NCI-H526 (cell line): ENCODE data around the gene GNG2.

Experiments used
- DNase-seq, 2 experiments: peaks; one replicate each; lab custom pipeline; 2025; lab: John Stamatoyannopoulos, UW

The GNG2 gene

DNA sequence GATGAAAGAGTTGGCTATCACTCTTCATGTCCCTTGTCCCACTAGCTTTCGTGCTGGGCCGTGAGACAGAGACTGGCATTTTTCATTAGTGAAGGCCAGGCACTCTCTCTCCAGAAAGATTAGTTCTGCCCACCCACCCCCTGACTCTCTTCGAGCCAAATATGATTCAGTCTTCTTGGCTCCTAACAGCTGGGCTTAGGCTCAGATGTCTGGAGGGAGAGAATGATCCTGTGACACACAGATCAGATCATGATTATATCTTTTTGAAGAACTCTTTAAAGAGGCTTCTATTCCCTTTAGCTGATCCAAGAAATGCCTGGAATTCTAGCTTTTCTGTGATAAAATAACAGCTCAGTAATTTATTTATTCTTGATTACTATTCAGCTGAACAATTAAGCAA is 5.2 kb upstream of the GNG2 start:
- DNase-seq, result no peak

DNA sequence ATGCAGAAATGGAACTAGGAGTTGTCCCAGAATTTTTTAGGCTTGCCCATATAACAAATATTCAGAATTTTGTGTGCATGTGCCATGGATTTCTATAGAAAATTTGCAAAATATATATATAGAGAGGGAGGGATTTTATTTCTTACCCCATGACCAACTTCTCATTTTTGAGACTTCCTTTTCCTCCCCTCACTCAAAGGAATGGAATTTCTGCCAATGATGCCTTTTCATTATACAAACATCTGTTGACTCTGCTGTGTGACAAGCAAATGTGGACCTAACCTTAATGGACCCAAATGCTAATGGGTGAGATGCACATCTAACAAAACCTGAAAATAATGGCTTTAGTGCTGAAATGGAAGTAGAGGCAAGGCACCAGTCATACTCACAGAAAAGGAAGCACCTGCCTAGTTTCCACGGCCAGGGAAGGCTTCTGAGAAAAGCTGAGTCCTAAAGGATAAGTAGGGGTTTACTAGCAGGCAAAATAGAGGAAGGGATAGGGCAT is 3.6 kb upstream of the GNG2 start:
- no peak for DNase-seq

DNA sequence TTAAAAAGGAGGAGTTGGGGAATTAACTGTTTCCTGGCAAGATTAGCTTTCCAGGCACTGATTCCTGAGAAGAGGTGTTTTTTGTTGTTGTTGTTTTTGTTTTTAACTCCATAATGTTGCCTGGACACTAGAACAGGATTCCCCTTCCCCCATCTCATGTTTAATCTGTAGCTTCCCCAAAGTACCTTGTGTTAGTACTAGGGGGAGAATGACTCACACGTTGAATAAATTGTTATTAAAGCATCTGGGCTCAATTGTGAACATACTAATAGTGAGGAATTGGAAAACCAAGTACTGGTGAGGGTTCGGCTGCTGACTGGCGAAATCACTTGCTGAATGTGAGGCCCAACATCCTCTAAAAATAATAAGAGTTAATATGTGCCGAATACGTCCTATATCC is 1.3 kb upstream of the GNG2 start:
- DNase-seq, result no peak

DNA sequence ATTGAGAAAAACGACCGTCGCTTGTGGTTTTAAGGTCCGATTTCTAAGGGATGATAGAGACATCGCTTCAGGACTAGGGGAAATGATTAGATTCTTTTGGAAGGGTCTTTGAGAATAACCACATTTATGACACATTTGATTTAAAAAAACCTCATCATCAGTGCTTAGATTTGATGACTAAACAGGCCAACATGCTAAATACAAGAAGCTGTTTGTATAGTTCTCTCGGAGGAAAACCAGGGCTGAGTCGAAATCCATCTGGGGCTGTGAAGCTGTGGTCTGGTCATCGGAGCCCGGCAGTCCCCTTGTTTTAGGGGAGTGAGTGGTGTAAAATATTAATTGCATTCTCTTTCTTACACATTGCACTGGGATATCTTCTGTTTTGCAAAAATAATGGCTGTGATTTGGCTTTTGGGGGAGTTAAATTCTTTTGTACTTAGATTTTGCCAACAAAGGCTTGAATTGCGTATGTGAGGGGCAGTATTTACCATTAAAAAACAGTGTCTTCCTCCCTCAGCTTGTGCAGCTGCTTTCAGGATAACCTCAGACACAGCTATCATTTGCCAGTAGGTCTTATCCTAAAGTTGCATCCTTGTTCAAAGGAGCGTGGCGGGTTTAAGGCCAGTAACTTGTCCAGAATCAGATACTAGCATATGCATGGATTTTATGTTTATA is 550 bp downstream of the GNG2 start:
- DNase-seq, result no peak

DNA sequence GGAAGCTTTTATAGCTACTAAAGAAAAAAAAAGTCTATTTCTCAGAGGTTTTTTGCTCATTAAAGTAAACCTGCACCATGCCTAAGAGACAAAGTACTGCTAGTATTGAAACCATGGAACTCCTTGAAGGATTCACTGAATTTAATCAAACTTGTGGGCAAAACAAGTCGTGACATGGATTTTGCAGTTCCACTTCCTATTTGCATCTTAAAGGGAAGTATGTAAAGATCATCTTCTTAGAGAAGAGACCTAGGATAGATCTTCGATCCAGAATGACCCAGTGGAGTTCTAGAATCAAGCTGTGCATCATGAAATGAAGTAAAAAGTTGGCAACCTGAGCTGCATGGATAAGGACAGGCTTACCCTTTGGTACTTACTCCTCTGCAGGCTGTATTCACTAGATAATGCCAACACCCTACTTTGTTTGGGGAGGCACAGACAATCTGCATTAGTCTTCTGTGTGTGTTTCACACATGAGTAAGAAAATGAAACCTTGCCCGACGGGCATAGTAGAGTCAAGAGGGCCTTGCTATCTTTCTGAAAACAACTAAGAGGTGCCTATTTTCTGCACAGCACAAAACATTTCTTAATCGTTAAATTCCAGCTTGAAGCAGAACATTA is 1.9 kb downstream of the GNG2 start:
- DNase-seq, result no peak

DNA sequence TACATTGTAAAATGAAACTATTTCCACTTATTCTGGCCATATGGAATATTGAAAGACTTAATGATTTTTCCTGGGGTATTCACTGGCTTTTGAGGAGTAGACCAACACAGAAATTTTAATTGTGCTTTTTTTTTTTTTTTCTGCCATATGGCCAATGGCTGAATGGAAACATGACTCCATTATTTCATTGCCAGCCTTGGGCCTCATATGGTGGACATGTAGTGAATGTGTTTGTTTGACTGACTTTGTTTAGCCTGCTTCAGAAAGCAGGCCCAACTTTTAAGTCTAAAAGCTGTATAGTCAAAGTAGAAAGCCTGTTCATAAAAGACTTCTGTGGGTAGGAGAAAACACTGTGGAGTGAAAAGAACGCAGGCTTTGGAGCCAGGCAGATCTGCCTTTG is 2.4 kb downstream of the GNG2 start:
- DNase-seq, result no peak

DNA sequence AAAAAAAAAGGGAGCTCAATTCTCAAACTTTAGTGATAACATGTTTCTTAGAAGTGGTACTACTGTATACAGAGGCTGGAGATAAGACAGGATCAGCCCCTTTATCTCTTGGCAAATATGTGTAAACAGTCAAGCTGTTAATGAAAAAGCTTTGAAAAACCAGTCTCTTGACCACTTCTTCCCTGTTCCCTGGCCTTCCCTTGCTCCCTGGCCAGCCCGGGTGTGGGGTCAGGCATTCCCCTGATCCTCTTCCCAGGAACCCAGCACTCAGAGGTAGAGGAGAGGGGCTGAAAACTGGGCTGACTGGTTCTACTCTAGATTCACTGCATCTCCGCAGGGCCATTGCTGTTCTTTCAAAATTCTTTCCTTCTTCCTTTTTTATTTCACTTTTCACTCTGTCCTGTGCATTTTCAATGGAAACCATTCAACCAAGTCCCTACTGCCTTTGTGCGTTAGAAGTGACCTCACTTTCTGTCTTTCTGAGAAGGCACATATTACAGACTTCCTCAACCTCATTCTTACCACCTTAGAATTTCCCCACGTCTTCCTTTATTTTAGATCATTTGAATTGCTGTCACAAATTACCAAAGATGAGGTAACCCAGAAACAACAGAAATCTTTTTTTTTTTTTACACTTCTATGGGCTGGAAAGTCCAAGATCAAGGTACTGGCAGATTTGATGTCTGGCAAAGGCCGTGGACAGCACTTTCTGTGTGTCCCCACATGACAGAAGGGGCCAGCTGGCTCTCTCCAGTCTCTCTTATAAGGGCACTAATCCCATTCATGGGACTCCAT is 5.7 kb downstream of the GNG2 start:
- no peak for DNase-seq

DNA sequence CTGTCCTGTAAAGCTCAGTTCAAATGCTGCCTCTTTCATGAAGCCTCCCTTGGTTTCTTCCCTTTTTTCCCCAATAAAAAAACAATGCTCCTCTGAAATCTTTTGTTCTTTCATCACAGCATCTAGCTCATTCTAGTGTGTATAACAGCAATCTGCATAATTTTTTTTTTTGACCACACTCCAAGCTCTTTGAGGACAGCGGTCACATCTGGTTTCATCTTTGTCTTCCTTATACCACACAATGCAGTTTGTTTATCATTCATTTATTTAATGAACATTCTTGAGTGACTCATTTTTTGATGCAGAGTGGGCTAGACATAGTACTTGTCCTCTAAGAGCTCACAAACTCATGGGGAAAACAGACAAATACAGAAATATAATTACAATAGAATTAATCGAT is 7.3 kb downstream of the GNG2 start:
- no peak for DNase-seq

DNA sequence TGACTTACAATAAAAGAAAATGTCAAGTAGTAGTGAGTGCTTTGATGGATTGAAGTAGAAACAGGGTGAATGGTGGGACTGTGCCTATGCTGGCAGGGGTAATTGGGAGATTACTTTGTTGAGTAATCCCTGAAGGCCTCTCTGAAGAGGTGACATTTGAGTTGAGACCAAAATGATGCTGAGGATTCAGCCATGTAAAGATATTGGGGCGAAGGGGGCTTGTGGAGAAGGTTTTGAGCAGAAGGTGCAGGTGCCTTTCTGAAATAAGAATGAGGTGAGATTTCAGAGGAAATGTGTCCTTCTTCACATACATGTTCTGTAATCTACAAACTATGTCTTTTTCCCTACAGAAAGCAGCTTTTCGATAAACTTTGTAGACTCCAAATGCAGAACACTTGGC is 8.0 kb downstream of the GNG2 start:
- DNase-seq, result no peak

DNA sequence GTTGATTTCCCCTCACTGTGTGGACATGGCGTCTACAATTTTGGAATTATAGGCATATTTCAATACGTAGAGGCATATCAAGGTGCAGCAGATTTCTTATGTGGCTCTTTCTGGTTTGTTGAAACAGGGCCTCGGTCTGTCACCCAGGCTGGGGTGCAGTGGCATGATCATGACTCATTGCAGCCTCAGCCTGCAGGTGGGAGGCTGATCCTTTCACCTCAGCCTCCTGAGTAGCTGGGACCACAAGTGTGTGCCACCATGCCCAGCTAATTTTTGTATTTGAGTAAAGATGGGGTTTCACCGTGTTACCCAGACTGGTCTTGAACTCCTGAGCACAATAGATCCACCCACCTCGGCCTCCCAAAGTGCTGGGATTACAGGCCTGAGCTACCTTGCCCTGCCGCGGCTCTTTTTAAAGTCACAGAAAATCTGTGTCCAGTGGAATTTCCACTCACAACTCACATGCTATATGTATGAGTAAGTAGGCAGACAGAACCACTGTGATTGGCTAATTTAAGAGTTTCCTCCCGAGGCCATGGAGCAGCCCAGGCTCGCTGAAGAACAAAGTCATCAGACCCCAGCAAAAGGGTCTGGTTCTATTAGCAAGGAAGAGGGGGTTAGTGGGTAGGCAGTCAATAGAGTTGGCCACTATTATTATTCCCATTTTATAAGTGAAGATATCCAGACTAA is 9.1 kb downstream of the GNG2 start:
- no peak for DNase-seq

DNA sequence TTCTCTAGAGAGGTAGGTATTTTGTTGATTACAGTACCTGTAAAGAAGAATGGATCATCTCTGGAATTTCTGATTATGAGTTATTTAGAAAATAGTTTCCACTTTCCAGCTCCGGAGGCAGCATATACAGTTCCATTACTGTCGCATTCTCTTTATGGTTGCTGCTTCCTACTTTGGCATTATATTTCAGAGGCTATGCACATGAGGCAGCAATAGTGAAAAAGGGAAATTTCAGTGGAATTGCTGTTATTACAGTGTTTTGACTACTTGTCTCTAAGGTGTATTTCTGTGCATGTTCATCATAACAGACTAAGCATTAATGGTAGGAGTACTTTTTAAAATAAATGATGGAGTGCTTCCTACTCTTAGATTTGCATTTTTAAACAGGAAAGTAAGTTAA is 10.2 kb downstream of the GNG2 start:
- DNase-seq, result no peak

DNA sequence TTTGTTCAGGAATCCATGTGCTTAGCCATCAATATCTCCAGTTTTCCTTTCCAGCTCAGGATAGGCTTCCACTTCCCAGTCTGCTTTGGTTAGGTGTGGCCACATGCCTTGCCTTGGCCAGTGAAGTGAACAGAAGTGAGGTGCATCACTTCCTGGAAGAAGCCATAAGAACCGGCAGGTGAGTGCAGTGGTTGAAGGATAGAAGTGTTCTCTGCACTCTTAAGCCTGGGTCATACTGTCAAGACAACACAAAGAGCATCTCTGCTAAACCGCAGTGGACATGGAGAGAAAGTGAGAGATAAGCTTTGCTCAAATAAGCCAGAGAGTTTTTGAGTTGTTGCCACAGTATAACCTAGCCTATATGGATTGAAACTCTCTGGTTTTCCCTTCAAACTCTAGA is 11.4 kb downstream of the GNG2 start:
- DNase-seq, result no peak

DNA sequence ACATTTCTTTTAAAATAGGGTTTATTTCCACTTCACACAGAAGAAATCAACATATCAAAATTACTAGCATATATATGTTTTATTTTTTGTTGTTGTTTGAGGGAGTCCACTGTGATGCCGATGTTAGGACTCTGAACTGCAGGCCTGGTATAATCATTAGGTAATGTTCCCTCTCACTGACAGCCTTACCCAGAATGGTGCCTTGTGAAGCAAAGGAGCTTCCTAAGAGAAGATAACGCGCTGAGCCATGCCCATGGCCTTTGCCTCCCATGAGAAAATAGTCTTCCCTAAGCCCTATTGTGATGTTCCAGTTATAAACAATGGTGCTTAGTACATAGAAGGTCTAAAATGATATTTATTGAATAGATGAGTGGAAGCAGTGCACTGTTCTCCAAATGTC is 12.0 kb downstream of the GNG2 start:
- DNase-seq, result no peak

DNA sequence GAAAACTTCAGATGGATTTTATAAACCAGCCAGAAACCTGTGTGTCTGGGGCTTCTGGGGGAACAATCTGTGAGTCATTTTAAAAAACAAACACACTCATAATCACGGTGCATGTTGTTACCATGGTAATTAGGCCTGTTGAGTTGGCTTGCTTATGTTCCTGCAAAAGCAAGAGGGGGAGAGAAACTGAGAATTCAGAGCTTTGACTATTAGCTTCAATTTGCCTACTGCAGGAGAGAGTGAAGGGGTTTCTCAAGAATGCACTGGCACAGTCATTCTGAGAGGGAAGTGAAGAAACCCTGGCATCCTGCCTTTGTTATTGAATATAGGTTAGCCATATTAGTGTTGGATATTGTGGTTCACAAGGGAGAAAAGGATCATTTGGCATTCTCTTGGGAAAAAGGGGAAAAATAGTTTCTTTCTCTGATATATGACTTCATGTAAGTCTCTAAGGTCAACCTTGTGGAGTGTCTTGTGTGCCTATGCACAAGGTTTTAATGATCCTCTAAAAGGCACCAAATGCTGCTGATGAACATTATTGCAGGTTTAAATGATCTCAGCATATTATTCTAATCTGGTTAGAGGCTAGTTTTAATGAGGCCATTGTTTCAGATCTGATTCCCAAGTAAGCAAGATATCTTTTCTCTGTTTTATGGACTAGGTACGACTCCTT is 12.9 kb downstream of the GNG2 start:
- no peak for DNase-seq

DNA sequence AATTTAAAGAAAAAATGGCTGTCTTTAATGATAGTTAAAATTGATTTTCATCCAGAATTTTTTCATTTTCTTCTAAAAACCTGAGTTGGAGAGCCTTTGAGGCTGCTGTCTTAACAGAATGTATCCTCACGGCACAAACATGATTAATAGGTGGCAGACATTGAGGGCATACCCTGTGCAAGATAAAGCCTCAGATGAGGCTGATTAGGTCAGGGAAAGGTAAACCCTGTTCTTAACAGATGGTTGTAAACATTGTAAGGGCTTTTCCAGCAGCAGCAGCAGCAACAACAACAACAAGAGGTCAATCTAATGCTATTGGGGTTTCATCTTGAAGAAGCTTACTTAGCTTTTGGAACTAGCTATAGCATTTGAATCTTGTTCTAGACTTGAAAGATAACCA is 17.4 kb downstream of the GNG2 start:
- no peak for DNase-seq

DNA sequence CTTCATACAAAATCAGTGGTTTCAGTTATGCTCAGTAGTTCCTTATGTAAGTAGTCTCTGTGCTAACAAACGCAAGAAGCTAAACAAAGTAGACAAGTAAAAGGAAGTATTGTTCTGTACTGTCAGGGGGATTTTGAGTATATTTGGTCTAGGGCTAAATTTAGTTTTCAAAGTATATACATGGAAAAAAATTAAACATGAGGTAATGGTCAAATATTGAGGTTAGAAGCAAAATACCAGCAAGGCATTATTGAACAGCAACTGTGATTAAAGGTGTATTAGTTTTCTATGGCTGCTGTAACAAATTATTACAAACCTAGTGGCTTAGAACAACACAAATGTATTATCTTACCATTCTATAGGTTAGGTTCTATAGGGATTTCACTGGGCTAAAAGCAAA is 18.8 kb downstream of the GNG2 start:
- no peak for DNase-seq

DNA sequence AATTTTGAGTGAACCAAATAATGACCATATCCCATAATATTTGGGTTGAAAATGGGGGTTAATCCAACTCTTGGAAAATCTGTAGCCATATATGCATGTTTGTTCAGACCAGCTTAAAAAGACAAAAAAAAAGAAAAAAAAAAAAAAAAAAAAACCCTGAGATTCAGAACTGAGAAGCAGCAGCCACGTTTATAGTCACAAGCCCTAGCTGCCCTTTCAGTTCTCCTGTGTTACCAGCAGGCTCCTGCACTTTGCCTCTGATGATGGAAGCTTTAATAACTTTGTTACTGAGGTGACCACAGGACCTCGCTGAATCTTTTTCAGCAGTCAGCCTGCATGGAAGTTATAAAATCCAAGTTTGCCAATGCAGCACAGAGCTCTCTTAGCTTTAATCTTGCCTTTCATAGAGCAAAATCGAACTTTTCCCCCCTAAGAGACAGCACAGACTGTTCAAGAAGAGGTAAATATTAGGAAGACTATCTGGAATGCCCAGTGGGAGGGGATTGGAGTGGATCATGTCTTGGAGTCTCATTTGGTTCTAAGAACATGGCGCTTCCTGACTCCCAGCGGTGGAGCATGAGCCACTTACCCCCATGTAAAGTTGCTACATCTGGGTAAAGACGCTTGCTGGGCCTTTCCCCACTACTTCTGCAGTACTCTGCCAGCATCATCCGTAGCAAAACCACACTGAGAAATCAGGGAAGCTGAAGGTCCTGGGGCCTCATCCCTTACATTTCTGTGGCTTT is 20.6 kb downstream of the GNG2 start:
- DNase-seq, result no peak

DNA sequence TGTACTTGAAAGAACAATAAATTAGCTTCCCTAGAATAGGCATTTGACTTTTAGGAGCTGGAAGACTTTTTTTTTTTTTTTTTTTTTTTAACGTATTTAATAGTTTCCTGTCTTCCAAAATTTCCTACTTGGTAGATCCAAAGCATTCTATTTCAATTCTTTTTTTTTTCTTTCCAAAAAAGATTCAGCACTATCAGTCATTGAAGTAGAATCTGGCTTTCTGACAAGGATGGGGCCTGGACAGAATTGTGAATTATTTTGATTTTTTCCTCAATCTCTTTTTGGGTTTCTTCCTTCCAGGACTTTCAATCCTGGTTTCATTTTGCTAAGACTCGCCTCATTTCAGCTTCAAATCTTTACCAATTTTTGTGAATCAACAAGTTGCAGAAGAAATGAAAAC is 21.2 kb downstream of the GNG2 start:
- DNase-seq, result no peak

DNA sequence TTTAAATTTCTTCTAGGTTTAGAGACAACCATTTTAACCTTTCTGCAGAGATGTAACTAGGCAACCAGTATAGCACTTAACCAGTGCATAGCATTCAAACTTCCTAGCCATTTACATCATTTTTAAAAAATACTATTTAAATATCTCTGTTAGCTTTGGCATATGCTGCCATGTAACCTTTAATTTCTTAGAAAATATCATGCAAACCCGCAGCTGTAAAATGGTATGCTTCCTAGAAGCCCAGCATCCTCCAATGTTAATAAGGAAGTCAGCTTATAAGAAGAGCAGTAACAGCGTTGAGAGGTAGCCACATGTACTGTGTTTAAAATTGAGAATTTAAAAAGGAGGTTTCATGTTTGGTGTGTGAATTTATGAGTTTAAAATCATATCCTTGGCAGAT is 22.8 kb downstream of the GNG2 start:
- DNase-seq, result no peak

DNA sequence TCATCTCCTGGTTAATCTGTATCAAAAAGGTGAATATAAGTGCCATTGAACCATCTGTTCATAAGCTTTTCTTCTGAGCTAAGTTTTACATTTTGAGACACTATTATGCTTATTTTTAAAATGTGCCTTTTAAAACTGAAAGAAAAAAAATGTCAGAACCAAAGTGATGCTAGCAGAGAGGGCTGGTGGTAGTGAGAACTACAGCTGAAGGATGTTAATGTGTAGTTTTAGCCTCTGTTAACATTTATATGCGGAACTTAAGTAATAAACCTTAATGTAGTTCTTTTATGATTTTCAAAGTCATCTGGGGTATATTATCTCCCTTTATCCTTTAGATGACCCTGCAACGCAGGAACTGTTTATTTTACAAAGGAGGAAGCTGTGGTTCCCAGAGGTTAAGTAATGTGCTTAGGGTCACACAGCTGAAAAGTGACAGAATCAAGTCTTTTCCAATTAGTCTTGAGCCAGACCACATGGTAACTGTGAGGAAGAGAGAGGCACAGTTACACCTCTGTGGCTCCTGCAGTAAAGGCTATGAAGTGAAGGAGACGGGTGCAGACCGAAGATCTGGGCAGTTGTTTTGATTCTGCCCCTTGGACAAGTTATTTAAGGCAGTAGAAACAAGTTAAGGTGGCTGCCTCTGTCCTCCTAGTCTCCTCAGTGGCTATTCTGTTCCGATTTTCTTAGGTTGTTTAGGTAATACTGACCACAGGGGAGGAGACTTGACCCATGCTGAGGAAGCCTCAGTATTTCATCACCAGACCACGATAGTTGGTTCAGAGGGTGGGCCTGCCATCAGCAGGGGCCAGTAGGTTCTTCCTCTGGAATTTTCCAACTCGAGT is 23.9 kb downstream of the GNG2 start:
- DNase-seq, result no peak
